NCI-H2171 (cell line): ENCODE measurements around the gene SIVA1.

Experiments used
- DNase-seq: peaks from one replicate; lab custom pipeline; 2025; lab: John Stamatoyannopoulos, UW

SIVA1 gene

GRCh38 chr14:104752735-104753527, at the start of gene SIVA1:
SIVA1 (plus strand) TSS chr14:104753147; CDS start chr14:104753202, 55 bp downstream.
- DNase-seq, result peak; percentile 100

- DNase-seq, result no peak
These were observed 49.7 kb upstream of the SIVA1 start for GRCh38 chr14:104703269-104703668.

GRCh38 chr14:104704252-104704651, 48.7 kb upstream of the SIVA1 start:
- no peak for DNase-seq

- no peak for DNase-seq
These were observed 47.5 kb upstream of the SIVA1 start for GRCh38 chr14:104705340-104706047.

GRCh38 chr14:104706733-104707607, 46.0 kb upstream of the SIVA1 start:
- DNase-seq, result no peak

- no peak for DNase-seq
These were observed 45.0 kb upstream of the SIVA1 start for GRCh38 chr14:104707608-104708595.

- DNase-seq, result peak; percentile 19
These were observed 44.2 kb upstream of the SIVA1 start for GRCh38 chr14:104708606-104709268.

GRCh38 chr14:104709387-104710039, 43.4 kb upstream of the SIVA1 start:
- DNase-seq, result no peak

- no peak for DNase-seq
These were observed 42.7 kb upstream of the SIVA1 start for GRCh38 chr14:104710071-104710735.

GRCh38 chr14:104712881-104713734, 39.8 kb upstream of the SIVA1 start:
- DNase-seq, result no peak

GRCh38 chr14:104714066-104714465, 38.9 kb upstream of the SIVA1 start:
- no peak for DNase-seq

- DNase-seq, result no peak
These were observed 38.3 kb upstream of the SIVA1 start for GRCh38 chr14:104714681-104715080.

GRCh38 chr14:104715416-104715815, 37.5 kb upstream of the SIVA1 start:
- no peak for DNase-seq

GRCh38 chr14:104715871-104716270, 37.1 kb upstream of the SIVA1 start:
- no peak for DNase-seq

- DNase-seq, result no peak
These were observed 35.8 kb upstream of the SIVA1 start for GRCh38 chr14:104717137-104717536.

- no peak for DNase-seq
These were observed 35.3 kb upstream of the SIVA1 start for GRCh38 chr14:104717646-104718045.

GRCh38 chr14:104718147-104718546, 34.8 kb upstream of the SIVA1 start:
- DNase-seq, result no peak

- no peak for DNase-seq
These were observed 34.1 kb upstream of the SIVA1 start for GRCh38 chr14:104718871-104719270.

- no peak for DNase-seq
These were observed 33.6 kb upstream of the SIVA1 start for GRCh38 chr14:104719343-104719742.
